DMS153 treated with DMSO at 0.1 percent for 48 hours (cell line): Measurements from ENCODE around the gene RRBP1.

ENCODE experiments used
- DNase-seq: peaks from one replicate; lab custom pipeline; 2025; ENCODE audit not compliant: unreplicated experiment; lab: John Stamatoyannopoulos, UW

Gene RRBP1, protein sequence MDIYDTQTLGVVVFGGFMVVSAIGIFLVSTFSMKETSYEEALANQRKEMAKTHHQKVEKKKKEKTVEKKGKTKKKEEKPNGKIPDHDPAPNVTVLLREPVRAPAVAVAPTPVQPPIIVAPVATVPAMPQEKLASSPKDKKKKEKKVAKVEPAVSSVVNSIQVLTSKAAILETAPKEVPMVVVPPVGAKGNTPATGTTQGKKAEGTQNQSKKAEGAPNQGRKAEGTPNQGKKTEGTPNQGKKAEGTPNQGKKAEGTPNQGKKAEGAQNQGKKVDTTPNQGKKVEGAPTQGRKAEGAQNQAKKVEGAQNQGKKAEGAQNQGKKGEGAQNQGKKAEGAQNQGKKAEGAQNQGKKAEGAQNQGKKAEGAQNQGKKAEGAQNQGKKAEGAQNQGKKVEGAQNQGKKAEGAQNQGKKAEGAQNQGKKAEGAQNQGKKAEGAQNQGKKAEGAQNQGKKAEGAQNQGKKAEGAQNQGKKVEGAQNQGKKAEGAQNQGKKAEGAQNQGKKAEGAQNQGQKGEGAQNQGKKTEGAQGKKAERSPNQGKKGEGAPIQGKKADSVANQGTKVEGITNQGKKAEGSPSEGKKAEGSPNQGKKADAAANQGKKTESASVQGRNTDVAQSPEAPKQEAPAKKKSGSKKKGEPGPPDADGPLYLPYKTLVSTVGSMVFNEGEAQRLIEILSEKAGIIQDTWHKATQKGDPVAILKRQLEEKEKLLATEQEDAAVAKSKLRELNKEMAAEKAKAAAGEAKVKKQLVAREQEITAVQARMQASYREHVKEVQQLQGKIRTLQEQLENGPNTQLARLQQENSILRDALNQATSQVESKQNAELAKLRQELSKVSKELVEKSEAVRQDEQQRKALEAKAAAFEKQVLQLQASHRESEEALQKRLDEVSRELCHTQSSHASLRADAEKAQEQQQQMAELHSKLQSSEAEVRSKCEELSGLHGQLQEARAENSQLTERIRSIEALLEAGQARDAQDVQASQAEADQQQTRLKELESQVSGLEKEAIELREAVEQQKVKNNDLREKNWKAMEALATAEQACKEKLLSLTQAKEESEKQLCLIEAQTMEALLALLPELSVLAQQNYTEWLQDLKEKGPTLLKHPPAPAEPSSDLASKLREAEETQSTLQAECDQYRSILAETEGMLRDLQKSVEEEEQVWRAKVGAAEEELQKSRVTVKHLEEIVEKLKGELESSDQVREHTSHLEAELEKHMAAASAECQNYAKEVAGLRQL (N-terminal part only)

DNA sequence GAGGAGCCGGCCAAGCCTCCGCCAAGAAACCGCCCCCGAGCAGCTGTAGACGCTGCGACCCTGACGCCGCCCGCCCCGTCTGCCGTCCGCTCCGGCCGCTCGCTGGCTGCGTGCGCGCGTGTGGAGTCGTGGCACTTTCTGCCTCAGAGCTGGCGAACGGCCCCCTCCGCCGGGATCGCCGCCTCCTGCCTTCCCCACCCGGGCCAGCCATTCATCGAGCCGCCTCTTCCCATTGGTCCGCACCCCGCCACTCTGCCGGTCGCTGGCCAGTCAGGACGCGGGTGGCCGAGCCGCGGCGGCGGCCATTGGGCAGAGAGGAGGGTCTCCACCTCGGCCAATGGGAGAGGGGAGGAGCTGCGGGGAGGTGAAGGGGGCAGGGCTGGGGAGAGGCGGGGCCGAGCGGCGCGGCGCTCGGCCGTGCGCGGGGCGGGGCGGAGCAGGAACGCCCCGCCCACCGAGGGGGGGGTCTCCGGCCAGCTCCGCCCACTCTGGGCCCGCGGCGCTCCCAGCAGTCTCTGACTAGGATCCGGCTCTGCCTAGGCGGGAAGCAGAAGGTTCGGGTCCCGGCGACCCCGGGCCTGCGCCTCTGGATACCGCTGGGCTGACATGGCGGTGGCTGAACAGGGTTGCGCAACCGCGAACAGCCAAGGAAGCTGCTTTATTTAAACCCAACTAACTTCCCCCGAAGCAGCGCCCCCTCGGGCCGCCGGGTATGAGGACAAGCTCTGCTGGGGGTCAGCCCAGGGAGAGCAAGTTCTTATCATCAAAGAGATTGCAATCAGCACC, at the start of gene RRBP1:
Gene RRBP1 (minus strand): TSS at position 140 of the 786 bp plus-strand sequence. CDS start 21,735 bp downstream, outside the sequence.
- peak; percentile 88 for DNase-seq

DNA sequence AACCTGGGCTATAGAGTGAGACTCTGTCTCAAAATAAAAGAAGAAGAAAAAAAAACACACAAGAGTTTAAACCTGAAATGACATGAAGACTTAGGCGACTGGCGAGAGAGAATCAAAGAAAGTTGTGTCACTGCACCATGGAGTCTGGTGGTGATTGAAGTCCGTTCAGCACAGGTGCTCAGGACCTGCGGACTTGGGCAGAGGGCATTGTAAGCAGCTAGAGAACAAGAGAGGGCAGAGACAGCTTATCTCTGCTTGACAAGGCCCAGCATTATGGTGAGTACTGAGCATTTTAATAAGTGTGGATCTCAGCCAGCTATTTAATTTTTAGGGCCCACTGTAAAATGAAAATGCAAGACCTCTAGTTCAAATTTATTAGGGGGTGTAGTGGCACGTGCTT, 49.2 kb upstream of the RRBP1 start:
- DNase-seq: no peak

DNA sequence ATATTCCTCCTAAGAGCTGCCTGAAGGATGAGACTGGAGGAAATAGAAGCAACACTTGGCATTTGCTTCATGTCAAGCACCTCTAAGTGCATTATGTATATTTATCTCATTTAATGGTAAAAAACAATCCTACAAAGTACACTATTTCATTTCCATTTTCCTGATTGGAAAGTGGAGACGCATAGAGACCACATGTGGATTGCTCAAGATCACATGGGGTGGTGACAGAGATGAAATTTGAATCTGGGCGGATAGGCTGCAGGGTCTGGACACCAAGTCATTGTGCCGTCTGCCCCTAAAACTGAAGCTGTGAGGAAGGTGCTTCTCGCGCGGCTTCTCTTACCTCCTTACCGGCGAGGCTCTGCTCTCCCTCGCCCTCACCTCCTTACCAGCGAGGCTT, 48.0 kb upstream of the RRBP1 start:
- no peak for DNase-seq

DNA sequence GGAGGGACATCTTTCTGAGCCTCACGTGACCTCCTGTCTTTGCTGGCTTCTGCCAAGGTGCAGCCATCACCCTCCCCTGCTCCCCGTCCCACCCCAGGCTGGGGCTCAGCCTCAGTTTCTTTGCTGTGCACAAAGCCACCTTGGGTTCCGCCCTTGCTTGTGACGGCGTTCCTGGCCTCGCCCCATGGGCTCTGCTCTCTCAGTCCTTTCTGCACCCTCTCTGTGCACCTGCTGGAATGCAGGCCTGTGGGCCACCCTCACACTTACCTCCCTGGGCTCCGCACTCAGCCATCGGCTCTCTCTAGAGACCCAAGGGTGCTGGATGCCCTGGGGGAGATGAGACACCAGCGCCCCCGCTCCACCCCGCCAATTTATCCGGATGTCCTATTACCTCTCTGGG, 46.0 kb upstream of the RRBP1 start:
- DNase-seq: no peak

DNA sequence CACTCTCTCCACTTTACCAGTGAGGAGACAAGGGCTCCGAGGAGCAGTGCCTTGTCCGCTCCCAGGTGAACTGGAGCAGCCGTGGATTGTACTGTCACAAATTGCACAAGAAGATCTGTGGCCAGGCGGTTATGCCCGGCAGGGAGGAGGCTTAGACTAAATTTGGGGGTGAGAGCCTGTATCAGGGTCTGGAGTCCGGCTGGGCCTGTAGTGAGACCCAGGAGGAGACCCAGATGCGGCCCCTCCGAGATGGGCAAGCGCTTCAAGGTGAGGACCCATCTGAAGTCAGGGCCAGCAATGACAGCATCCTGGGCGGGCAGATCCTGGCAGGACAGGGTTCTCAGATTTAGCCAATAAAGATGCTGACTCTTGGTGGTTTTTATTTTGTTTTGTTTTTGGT, 45.3 kb upstream of the RRBP1 start:
- no peak for DNase-seq

DNA sequence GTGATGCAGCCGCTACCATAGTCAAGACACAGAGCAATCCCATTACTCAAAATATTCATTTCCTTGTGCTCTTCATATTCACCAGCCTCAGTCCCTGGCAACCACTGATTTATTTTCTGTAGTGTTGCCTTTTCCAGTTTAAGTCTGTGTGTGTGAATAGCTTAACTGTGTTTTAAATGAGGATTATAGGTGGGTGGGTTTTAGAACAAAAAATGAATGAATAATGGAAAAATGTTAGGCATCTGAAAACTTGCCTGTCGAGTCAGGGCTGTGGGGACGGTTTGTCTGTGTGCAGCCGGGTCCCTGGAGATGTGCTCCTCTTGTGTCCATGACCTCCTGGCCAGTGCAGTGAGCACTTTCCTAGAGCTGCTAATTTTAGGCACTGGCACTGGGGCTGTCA, 44.9 kb upstream of the RRBP1 start:
- DNase-seq: no peak

DNA sequence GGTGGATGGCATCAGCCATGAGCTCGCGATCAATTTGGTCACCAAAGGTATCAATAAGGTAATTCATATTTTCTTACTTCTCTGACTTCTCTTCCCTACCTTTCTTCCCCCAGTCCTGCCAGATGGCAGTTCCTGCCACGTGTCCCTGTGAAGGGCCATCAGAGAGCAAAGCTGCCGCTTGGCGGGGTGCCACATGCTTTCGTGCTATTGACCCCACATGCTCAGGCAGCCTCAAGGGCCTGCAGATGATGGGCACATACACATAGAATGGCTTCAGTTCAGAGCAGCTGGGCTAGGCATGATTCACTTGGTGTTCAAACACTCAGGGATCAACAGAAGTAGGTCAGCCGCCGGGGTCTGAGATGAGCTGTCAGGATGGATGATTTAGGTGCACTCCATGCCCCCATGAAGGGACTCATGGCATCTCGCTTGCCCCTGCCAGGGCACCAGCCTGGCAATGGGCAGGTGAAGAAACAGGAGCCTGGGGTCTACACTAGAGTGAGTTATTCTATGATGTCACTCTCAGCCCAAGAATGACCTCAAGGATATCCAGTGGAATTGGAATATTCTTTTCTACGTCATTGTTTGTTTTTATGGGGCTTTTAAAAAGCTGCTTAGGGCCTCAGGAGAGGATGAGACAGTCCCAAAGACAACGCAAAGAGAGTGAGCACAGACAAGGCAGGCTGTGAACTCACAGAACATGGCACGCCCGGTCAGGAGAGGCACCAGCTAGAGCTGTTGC, 43.2 kb upstream of the RRBP1 start:
- peak; percentile 86 for DNase-seq

DNA sequence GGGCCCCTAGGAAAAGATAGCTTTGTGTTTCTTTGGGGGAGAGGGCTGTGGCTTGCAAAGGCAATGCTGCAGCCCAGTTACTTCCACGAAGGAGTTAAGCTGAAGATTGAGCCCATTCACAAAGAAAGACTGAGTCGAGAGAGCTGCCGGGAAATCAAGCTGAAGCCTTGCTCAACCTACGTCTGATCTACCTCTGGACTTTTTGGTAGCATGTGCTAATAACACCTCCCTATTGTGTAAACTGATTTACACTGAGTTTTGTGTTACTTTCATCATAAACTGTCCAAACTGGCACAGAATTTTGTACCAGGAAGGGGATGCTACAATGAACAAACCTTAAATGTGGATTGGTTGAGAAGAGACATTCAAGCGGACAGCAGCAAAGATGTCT, 41.3 kb upstream of the RRBP1 start:
- no peak for DNase-seq

DNA sequence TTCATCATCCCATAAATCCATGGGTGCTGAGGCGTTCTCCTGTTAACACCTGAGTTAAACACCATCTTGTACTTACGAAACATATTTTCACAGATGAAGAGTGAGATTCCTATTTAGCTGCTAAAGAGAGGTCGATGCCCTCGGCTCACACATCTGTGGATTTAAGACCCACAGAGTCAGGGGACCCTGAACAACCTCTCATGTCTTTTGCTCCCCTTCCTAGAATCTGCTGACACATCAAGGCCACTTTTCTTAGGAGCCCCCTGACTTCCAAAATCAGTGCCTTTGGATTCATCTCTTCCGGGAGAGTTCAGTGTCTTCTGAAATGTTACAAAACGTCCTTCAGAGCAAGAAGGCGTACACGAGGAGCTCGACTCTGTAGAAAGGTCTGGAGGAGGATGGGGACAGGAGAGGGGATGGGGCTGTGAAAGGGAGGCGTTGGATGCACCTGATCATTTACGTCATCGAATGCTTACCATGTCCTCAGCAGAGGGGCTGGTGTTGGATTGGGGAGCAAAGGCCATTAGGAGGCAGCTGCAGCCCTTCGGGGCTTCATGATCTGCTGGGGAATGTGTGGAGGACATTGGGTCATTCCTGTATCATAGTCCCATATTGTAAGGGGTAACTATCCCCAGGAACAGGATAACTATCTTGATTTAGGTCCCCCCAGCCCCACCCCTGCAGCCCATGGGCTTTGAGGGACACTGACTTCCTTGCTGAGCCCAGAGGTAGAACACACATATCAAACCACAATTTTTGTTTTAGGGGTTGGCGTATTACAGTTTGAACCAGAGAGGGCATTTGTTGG, 40.7 kb upstream of the RRBP1 start:
- no peak for DNase-seq

DNA sequence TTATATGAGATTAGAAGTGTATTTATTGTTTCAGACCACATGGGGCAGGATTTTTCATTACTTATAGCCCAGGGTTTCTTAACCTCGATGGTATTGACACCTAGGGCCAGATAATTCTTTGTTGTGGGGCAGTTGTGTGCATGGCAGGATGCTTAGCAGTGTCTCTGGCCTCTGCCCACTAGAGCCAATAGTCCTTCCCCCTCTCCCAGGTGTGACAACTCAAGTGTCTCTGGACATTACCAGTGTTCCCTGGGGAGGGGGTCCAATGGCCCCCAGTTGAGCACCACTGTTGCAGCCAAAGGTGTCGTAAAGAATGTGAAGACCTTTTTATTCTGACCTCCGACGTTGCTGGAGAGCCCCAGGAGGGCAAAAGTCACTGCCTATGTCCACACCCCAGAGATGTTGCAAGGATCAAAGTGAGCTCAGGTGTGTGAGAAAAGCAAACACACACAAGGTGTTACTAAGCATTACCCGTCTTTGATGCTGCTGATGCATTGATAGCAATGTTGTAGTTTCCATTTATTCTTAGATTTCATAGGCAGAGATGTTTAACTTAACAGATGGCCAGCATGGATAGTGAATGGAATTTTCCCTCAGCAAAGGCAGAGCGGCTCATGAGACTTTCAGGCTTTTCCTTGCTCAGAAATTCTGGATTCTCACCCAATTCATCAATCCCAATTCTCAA, 39.9 kb upstream of the RRBP1 start:
- no peak for DNase-seq

DNA sequence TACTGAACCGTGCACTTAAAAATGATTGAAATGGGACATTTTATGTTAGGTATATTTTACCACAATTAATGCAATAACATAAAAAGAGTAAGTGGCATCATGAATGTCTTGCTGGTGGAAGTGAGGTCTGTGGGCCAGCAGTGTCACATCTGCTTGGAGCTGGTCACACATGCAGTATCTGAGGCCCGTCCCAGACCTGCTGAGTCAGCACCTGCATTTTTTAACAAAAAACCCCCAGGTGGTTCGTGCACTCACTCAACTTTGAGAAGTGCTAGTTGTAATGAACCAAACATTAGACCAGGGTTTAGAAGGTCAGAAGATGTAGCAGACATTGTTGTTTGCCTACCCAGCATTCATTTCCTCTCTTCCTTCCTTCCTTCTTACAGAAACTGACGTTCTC, 38.7 kb upstream of the RRBP1 start:
- DNase-seq: no peak

DNA sequence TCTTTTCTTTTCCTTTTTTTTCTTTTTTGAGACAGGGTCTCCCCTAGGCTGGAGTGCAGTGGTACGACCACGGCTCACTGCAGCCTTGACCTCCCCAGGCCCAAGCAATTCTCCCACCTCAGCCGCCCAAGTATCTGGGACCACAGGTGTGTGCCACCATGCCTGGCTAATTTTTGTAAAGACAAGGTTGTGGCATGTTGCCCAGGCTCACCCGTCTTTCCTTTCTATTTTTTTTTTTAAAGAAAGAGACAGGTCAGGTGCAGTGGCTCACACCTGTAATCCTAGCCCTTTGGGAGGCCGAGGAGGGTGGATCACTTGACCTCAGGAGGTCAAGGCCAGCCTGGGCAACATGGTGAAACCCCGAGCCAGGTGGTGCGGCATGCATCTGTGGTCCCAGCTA, 34.3 kb upstream of the RRBP1 start:
- no peak for DNase-seq

DNA sequence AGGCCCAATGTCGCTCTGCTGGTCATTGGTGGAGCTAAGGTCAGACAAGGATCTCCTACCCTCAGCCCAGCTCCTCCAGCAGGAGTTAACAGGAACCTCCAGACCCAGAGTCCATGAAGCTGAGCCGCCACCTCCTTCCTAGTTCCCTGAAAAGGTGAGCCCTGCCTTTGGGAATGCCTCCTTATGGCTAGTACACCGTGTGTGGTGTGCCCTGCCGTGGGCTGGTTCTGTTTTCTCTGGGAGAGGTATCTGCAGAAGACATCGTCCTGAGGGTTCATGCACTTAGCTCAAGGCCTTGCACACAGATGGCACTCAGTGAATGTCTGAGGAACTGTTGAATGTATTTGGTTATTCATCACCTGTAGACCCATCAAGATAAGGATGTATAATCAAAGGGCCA, 33.0 kb upstream of the RRBP1 start:
- DNase-seq: no peak

DNA sequence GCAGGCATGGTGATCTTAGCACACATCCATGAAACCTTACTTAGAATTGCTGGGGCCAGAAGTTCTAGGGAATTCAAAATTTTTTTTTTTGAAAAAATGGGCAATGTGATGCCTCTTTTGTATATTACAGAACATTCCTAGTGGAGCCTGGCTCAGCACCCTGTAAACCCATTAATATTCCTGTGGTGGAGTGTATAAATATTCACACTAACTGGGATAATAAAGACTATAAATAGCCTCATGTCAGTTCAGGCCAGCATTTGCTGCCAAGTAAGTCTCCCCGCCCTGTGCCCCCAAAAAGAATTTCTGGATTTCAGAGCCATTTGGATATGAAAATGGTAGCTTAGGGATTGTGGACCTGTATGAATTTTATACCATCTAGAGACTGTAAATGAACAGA, 32.6 kb upstream of the RRBP1 start:
- DNase-seq: no peak

DNA sequence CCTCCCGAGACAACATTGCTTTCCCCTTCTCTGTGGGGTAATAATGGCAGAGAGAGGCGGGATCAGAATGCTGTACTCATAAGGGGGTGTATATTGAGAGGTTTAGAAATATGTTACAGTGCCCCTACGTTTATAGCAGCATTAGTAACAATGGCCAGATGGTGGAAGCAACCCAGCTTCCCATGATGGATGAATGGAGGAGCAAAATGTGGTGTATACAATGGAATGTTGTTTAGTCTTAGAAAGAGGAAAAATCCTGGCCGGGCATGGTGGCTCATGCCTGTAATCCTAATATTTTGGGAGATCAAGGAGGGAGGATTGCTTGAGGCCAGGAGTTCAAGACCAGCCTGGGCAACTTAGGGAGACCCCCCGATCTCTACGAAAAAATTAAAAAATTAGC, 30.7 kb upstream of the RRBP1 start:
- no peak for DNase-seq

DNA sequence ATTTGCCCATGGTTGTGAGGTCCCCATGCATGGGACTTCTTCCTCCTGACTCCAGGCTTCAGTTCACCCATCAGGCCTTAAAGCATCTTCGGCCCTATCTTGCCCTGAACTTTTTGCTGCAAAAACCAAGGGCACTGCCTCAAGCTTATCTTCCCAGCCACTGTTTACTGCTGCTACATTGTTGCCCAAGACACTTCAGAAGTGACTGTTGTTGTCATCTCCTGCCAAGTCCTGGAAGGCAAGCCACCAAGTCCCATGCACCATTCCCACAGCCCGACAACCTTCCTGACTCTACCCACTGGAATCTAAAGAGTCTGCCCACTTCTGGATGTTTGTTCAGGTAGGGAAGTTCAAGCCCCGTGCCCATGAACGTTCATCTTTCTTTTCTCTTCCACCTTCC, 30.2 kb upstream of the RRBP1 start:
- DNase-seq: no peak

DNA sequence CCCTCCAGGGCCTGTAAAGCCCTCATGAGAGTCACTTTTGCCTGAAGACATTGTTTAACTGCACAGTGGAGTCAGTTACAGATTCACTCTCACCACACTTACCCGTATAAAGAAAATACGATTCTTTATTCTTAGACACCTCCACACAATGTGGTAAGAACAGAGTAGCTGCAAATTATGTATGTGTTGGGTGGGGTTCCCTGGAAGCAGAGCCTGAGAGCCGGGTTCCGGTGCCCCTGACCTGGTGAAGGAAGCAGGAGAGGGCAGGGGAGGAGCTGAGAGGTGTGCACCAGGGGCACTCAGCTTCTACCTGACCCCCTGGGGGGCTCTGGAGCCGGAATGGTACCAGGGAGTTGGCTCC, 29.2 kb upstream of the RRBP1 start:
- DNase-seq: no peak

DNA sequence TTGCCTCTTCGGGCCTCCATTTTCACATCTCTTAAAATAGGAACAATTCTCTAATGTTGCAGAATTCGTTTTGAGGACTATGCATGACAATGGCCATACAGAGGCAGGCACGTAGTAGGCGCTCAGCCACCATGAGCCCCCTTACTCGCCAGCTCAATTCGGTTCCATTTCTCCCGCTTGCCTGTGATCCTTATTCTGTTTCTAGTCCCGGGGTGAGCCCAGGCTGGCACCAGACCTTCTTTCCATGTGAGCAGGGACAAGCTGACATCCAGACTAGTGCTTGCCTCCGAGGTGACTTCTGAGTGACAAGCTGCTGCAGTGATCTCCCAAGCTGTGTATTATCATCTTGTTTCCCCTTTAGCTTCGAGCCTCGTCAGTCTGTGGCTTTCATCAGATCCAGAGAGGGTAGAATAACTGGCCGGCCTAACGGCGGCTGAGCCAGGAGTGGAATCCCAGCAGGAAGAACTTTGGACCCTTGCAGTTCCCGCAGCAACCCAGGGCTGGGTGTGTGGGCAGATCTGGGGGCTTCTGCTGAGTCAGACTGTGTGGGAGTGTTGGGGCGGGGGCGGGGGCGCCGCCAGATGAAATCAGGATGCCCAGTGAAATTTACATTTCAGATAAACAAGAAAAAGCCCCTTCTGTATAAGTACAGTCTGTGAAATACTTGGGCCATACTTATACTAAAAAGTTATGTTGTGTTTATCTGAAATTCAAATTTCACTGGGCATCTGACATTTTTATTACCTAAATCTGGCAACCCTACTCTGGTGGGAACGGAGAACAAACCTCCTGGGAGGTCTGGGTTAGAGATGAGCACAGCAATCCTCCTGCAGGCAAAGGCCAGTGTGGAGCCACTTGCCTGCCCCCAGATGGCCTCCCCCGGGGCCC, 28.6 kb upstream of the RRBP1 start:
- DNase-seq: no peak
